Suprapubic skin (tissue), 4 donors: ENCODE data around the gene PLXNA1. TPM values are rescaled to one million over a fixed set of nuclear protein-coding genes. Genes with fewer than 3 reads are reported as not detected.

Experiments
- DNase-seq, 2 donors: peaks; one replicate each; pipeline ENCODE4 v3.0.0-alpha.2; 2019; ENCODE audit warnings: low spot score in 2 of 2
- H3K27ac ChIP-seq: fragments of 200-600 bp; sonication (generic); one replicate; pipeline ENCODE4 v1.5.1; 2019
- H3K27me3 ChIP-seq: fragments of 200-600 bp; sonication (generic); one replicate; pipeline ENCODE4 v1.5.1; 2019
- H3K36me3 ChIP-seq: fragments of 200-600 bp; sonication (generic); one replicate; pipeline ENCODE4 v1.5.1; 2019
- H3K4me1 ChIP-seq: fragments of 200-600 bp; sonication (generic); one replicate; pipeline ENCODE4 v1.5.1; 2019
- H3K4me3 ChIP-seq: fragments of 200-600 bp; sonication (generic); one replicate; pipeline ENCODE4 v1.5.1; 2019; ENCODE audit warnings: mild to moderate bottlenecking
- H3K9me3 ChIP-seq: fragments of 200-600 bp; sonication (generic); one replicate; pipeline ENCODE4 v1.5.1; 2019
- EP300 ChIP-seq: sonication (generic); formaldehyde crosslinking; IDR thresholded peaks from one replicate; pipeline ENCODE4 v1.6.1; 2017; ENCODE audit warnings: antibody characterized with exemption
- POLR2A ChIP-seq, 2 donors: fragments of 450-650 bp; IDR thresholded peaks; one replicate each; pipeline ENCODE4 v1.6.1; 2017; ENCODE audit warnings: antibody characterized with exemption in 2 of 2, mild to moderate bottlenecking in 2 of 2, moderate library complexity in 2 of 2
- POLR2AphosphoS5 ChIP-seq, 3 donors: sonication (generic); formaldehyde crosslinking; IDR thresholded peaks; one replicate each; pipeline ENCODE4 v1.6.1; 2017; ENCODE audit warnings: antibody characterized with exemption in 3 of 3
- WGBS: methylation state at CpG from one replicate; pipeline ENCODE4 v1.1.5; 2018; 5-methylcytosine and 5-hydroxymethylcytosine counted together
- total RNA-seq, 4 donors: library from RNA; depleted of rRNA; stranded (reverse); fragments of >200 nt; gene quantifications; one replicate each; pipeline ENCODE4 v1.1.0, GENCODE V29; 2016
- TF ChIP-seq, protein P1 (sequence below), 2 donors: fragments of 200-600 bp in 1 of 2; fragments of 450-650 bp in 1 of 2; sonication (generic) in 1 of 2; IDR thresholded peaks; one replicate each; pipeline ENCODE4 v1.5.1; 2016 to 2019; ENCODE audit warnings: antibody characterized with exemption in 2 of 2, mild to moderate bottlenecking in 1 of 2, moderate library complexity in 1 of 2

The PLXNA1 gene
- total RNA-seq, 4 donors from 2014 or later = 48.4 to 77.9 (median 59.4) TPM

DNA sequence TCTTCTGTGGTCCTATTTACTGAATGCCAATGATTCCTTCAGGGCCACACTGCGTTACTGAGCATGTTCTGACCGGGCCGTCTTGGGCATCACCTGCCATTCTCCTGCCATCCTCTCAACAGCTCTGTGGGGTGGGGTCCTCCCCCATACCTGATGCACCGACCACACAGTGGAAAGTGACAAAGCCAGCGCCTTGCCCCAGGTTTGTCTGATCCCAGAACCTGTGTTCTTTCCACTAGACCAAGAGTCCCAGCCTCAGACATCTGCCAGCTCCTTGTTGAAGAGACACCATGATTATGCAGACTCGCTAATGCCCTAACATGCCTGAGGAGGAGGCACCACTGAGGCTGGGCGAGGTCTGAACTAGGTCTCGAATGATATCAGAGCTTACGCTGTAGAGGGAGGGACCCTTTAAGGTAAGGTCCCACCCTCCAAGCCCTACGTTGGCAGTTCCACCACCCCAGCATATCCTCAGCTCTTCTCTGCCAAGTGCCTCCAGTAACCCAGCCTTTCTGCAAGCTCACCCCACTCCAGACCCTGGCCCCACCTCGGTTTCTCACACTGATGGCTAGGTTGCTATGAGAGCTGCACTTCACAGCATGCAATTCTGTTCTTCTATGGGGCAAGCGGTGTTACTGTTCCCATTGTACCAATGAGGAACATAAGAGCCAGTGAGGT lies 29.8 kb upstream of the PLXNA1 start:
- peak in 1 of 2 donors; percentile 53 for DNase-seq
- H3K9me3 ChIP-seq = no peaks in the 10 kb centered on the region
- no peaks in the 10 kb centered on the region for H3K36me3 ChIP-seq
- no peak overlapping the region for H3K4me3 ChIP-seq
- WGBS = 69% methylated on average over 12 of the region's 12 CpGs
- TF ChIP-seq POLR2A (IDR thresholded peaks at IDR 0.05) = no peak
- no peak for TF ChIP-seq EP300
- TF ChIP-seq, protein P1, sequence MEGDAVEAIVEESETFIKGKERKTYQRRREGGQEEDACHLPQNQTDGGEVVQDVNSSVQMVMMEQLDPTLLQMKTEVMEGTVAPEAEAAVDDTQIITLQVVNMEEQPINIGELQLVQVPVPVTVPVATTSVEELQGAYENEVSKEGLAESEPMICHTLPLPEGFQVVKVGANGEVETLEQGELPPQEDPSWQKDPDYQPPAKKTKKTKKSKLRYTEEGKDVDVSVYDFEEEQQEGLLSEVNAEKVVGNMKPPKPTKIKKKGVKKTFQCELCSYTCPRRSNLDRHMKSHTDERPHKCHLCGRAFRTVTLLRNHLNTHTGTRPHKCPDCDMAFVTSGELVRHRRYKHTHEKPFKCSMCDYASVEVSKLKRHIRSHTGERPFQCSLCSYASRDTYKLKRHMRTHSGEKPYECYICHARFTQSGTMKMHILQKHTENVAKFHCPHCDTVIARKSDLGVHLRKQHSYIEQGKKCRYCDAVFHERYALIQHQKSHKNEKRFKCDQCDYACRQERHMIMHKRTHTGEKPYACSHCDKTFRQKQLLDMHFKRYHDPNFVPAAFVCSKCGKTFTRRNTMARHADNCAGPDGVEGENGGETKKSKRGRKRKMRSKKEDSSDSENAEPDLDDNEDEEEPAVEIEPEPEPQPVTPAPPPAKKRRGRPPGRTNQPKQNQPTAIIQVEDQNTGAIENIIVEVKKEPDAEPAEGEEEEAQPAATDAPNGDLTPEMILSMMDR (IDR thresholded peaks at IDR 0.05) = no peak
- no peak for TF ChIP-seq POLR2AphosphoS5 (IDR thresholded peaks at IDR 0.05)
- H3K4me1 ChIP-seq = peaks cover 34% of the 10 kb centered on the region
- H3K27me3 ChIP-seq = no peaks in the 10 kb centered on the region
- no peak overlapping the region for H3K27ac ChIP-seq

DNA sequence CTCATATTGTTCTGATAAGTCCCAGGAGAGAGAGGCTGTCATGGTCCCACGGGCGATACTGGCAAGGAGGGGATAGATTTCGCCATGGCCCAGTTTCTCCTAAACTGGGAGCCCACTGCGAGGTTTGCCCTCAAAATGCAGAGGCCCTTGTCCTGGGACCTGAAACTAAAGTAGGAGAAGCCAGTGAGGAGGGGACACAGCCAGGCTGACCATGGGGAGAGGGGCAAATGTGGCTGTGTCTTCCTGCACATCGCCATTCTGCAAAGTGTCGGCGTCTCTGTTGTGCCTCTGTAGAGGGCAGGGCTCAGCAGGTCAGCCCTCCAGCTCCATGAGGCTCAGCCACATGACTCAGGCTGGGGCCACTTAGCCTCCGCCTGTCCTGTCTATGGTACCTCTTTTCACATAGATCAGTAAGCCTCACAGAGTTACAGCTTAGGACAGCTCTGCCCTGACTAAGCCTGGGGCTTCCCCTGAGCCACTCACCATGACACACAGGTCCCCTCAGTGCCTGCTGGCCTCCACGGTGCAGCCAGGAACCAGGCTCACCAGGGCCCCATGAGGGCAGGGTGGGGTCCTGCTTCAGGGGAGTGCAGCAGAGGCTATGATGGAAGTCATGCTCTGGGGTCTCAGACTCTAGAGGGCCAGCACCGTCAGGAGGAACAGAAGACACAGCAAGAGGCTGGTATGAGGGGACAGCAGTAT lies 28.6 kb upstream of the PLXNA1 start:
- WGBS = 85% methylated on average over 8 of the region's 10 CpGs
- no peaks in the 10 kb centered on the region for H3K27me3 ChIP-seq
- H3K4me3 ChIP-seq = no peak overlapping the region
- no peak overlapping the region for H3K27ac ChIP-seq
- H3K36me3 ChIP-seq = no peaks in the 10 kb centered on the region
- H3K4me1 ChIP-seq = peaks cover 42% of the 10 kb centered on the region
- peak in 1 of 2 donors; percentile 51 for DNase-seq
- TF ChIP-seq POLR2A (IDR thresholded peaks at IDR 0.05) (no peak), EP300 (no peak), POLR2AphosphoS5 (IDR thresholded peaks at IDR 0.05) (no peak)
- TF ChIP-seq, protein P1 (IDR thresholded peaks at IDR 0.05) = no peak
- no peaks in the 10 kb centered on the region for H3K9me3 ChIP-seq

DNA sequence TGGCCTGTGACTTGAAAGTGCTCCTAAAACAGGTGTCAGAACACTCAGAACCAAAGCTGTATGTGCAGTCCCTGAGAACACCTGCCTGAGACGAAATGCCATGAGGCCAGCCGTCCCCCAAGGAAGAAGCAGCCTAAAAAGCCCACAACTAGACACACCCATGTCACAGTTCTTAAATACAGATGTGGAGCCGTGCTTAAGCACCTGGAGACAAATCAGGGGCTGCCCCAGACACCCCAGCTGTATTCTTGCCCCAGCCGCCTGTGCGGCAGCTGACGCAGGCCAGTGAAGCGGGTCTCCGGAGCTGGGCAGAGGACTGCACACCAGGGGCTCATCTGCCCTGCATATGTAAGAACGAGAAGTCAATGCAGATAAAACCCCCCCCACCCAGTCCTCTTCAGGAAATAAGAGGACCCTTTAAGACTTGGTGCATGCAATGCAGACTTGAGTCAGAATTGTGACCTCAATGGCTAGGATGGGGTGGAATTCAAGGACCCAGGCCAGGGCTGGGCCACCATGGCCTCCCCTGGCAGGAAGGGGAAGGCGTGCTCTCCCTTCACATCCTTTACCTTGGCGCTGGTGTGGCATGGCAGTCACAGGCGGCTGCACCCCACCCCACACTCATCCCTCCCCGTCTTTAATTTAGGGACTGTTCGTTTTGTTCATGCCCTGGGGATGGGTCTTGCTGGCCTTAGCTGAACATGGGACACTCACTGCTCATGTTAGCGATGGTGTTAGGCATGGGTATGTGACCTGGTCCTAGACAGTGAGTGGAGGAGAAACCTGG lies 27.7 kb upstream of the PLXNA1 start:
- WGBS = 93% methylated on average over 15 of the region's 15 CpGs
- Histone ChIP-seq H3K4me1 (peaks cover 52% of the 10 kb centered on the region), H3K36me3 (no peaks in the 10 kb centered on the region), H3K4me3 (no peak overlapping the region), H3K27ac (no peak overlapping the region), H3K9me3 (no peaks in the 10 kb centered on the region), H3K27me3 (no peaks in the 10 kb centered on the region)
- no peak for TF ChIP-seq EP300
- no peak for TF ChIP-seq POLR2AphosphoS5 (IDR thresholded peaks at IDR 0.05)
- TF ChIP-seq POLR2A (IDR thresholded peaks at IDR 0.05) = no peak
- TF ChIP-seq, protein P1 (IDR thresholded peaks at IDR 0.05) = no peak
- peak in 1 of 2 donors; percentile 50 for DNase-seq

DNA sequence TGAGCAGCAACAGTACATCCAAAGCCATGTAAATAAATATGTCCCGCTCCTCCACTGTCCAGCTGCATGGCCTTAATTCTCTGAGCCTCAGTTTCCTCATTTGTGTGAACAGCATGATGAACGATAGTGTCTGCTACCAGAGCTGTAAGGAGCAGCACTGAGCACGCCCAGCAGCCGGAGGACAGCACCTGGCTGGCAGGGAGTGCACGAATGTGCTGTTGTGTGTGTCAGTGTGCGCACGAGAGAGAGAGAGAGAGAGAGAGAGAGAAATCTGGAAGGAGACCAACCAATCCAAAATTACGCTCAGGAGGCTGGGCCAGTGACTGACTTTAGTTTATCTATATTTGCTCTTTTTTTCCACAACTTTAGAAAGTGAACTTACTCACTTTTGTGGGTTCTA lies 26.6 kb upstream of the PLXNA1 start:
- peaks cover 63% of the 10 kb centered on the region for H3K4me1 ChIP-seq
- peak overlapping the region; percentile 44 for H3K27ac ChIP-seq
- no peak for TF ChIP-seq POLR2A (IDR thresholded peaks at IDR 0.05)
- no peak for TF ChIP-seq EP300
- TF ChIP-seq POLR2AphosphoS5 (IDR thresholded peaks at IDR 0.05) = no peak
- TF ChIP-seq, protein P1 (IDR thresholded peaks at IDR 0.05) = no peak
- no peaks in the 10 kb centered on the region for H3K36me3 ChIP-seq
- peak in 1 of 2 donors; percentile 56 for DNase-seq
- 68% methylated on average over 8 of the region's 8 CpGs for WGBS
- no peak overlapping the region for H3K4me3 ChIP-seq
- H3K9me3 ChIP-seq = no peaks in the 10 kb centered on the region
- H3K27me3 ChIP-seq = no peaks in the 10 kb centered on the region
